Vagina (tissue), 2 donors: ENCODE results near the gene PTK7. TPM values are rescaled to one million over a fixed set of nuclear protein-coding genes. Genes with fewer than 3 reads are reported as not detected.

Source experiments
- DNase-seq, 2 donors: peaks; one replicate each; pipeline ENCODE4 v3.0.0-alpha.2; 2017; ENCODE audit errors: extremely low spot score in 2 of 2
- H3K27ac ChIP-seq: fragments of 200-600 bp; sonication (generic); one replicate; pipeline ENCODE4 v1.5.1; 2019
- H3K27me3 ChIP-seq: fragments of 200-600 bp; sonication (generic); one replicate; pipeline ENCODE4 v1.5.1; 2019
- H3K36me3 ChIP-seq, 2 donors: fragments of 200-600 bp; sonication (generic); one replicate each; pipeline ENCODE4 v1.5.1; 2017 to 2019
- H3K4me1 ChIP-seq: fragments of 200-600 bp; sonication (generic); one replicate; pipeline ENCODE4 v1.5.1; 2019
- H3K4me3 ChIP-seq, 2 donors: fragments of 200-600 bp; sonication (generic); 1 replicate in 1 of 2; 2 replicates in 1 of 2; pipeline ENCODE4 v1.5.1; 2016 to 2019
- H3K9me3 ChIP-seq: fragments of 200-600 bp; sonication (generic); one replicate; pipeline ENCODE4 v1.5.1; 2019
- CTCF ChIP-seq, 3 experiments: fragments of 450-650 bp in 2 of 3; fragments of 200-600 bp in 1 of 3; sonication (generic) in 1 of 3; IDR thresholded peaks; one replicate each; pipeline ENCODE4 v1.5.1; 2017 to 2019; ENCODE audit warnings: antibody characterized with exemption in 3 of 3, mild to moderate bottlenecking in 2 of 3, moderate library complexity in 2 of 3
- POLR2A ChIP-seq, 2 donors: fragments of 450-650 bp; IDR thresholded peaks; one replicate each; pipeline ENCODE4 v1.6.1; 2017; ENCODE audit warnings: antibody characterized with exemption in 2 of 2, mild to moderate bottlenecking in 2 of 2, moderate library complexity in 2 of 2
- POLR2AphosphoS5 ChIP-seq, 2 donors: sonication (generic); formaldehyde crosslinking; IDR thresholded peaks; one replicate each; pipeline ENCODE4 v1.9.0; 2017; ENCODE audit warnings: antibody characterized with exemption in 2 of 2, mild to moderate bottlenecking in 2 of 2, low read depth in 1 of 2; ENCODE audit not compliant: insufficient read depth in 1 of 2
- intact Hi-C: fragments of 100-400 bp; cut with DNase I; formaldehyde crosslinking; loops from one replicate; pipeline ENCODE4 v1.15.1; 2023
- total RNA-seq: library from RNA; depleted of rRNA; stranded (reverse); fragments of >200 nt; gene quantifications from one replicate; pipeline ENCODE4 v1.2.3, GENCODE V29; 2016

The PTK7 gene
- total RNA-seq, 1 donor from 2014 or later = 62.1 TPM

- Histone ChIP-seq H3K27ac (no peak overlapping the region), H3K4me1 (no peaks in the 10 kb centered on the region)
- intact Hi-C loops = no loop called here
These were observed 117.8 kb downstream of the PTK7 start for GRCh38 chr6:43193929-43194328.

GRCh38 chr6:43196337-43196736, 120.2 kb downstream of the PTK7 start:
- DNase-seq = peak in 1 of 2 donors; percentile 74
- TF ChIP-seq CTCF (IDR thresholded peaks at IDR 0.05) = no peak
- Histone ChIP-seq H3K27me3 (no peaks in the 10 kb centered on the region), H3K36me3 (peaks cover 2 to 53% of the 10 kb centered on the region in 2 donors), H3K9me3 (no peaks in the 10 kb centered on the region), H3K4me3 (no peak overlapping the region), H3K4me1 (no peaks in the 10 kb centered on the region), H3K27ac (no peak overlapping the region)
- intact Hi-C loops = no loop called here

More at GRCh38 chr6:43193929-43194328, 117.8 kb downstream of the PTK7 start:
- TF ChIP-seq POLR2A (IDR thresholded peaks at IDR 0.05) (no peak), POLR2AphosphoS5 (IDR thresholded peaks at IDR 0.05; ENCODE audit: insufficient read depth in 1 of 2, low read depth in 1 of 2) (no peak)
- no peaks in the 10 kb centered on the region for H3K9me3 ChIP-seq
- no peak overlapping the region for H3K4me3 ChIP-seq
- H3K36me3 ChIP-seq = peaks cover 2 to 38% of the 10 kb centered on the region in 2 donors
- no peak for DNase-seq
- no peaks in the 10 kb centered on the region for H3K27me3 ChIP-seq

GRCh38 chr6:43199912-43200311, 123.8 kb downstream of the PTK7 start:
- intact Hi-C loops = no loop called here
- Histone ChIP-seq H3K36me3 (peaks cover 2 to 56% of the 10 kb centered on the region in 2 donors), H3K4me1 (no peaks in the 10 kb centered on the region), H3K27ac (no peak overlapping the region), H3K4me3 (no peak overlapping the region), H3K27me3 (no peaks in the 10 kb centered on the region), H3K9me3 (no peaks in the 10 kb centered on the region)
- peak in 1 of 2 donors; percentile 67 for DNase-seq
- TF ChIP-seq POLR2AphosphoS5 (IDR thresholded peaks at IDR 0.05; ENCODE audit: insufficient read depth in 1 of 2, low read depth in 1 of 2) (no peak), CTCF (IDR thresholded peaks at IDR 0.05) (no peak), POLR2A (IDR thresholded peaks at IDR 0.05) (no peak)

GRCh38 chr6:43200541-43200940, 124.4 kb downstream of the PTK7 start:
- DNase-seq = no peak
- H3K9me3 ChIP-seq = no peaks in the 10 kb centered on the region
- no peaks in the 10 kb centered on the region for H3K27me3 ChIP-seq
- intact Hi-C loops = no loop called here
- H3K36me3 ChIP-seq = peaks cover 2 to 54% of the 10 kb centered on the region in 2 donors
- H3K27ac ChIP-seq = no peak overlapping the region
- no peak overlapping the region for H3K4me3 ChIP-seq
- H3K4me1 ChIP-seq = no peaks in the 10 kb centered on the region
- TF ChIP-seq POLR2AphosphoS5 (IDR thresholded peaks at IDR 0.05; ENCODE audit: insufficient read depth in 1 of 2, low read depth in 1 of 2) = no peak
- TF ChIP-seq CTCF (IDR thresholded peaks at IDR 0.05) = no peak
- no peak for TF ChIP-seq POLR2A (IDR thresholded peaks at IDR 0.05)

GRCh38 chr6:43202451-43202850, 126.3 kb downstream of the PTK7 start:
- Histone ChIP-seq H3K9me3 (no peaks in the 10 kb centered on the region), H3K4me1 (no peaks in the 10 kb centered on the region), H3K27me3 (no peaks in the 10 kb centered on the region), H3K4me3 (no peak overlapping the region), H3K36me3 (peaks cover 0 to 45% of the 10 kb centered on the region in 2 donors), H3K27ac (no peak overlapping the region)
- intact Hi-C loops = no loop called here
- TF ChIP-seq POLR2A (IDR thresholded peaks at IDR 0.05) (no peak), CTCF (IDR thresholded peaks at IDR 0.05) (no peak), POLR2AphosphoS5 (IDR thresholded peaks at IDR 0.05; ENCODE audit: insufficient read depth in 1 of 2, low read depth in 1 of 2) (no peak)
- DNase-seq = no peak
